BE2C (cell line): ENCODE results near the gene TRAF4.

Source experiments
- DNase-seq: peaks from one replicate; pipeline ENCODE4 v3.0.0-alpha.2; 2020
- H3K27me3 ChIP-seq: fragments of 250-450 bp; sonication (Bioruptor Pico); 2 replicates; pipeline ENCODE4 v1.5.1; 2020; ENCODE audit warnings: mild to moderate bottlenecking
- H3K36me3 ChIP-seq: fragments of 250-450 bp; sonication (Bioruptor Pico); 2 replicates; pipeline ENCODE4 v1.5.1; 2020; ENCODE audit warnings: mild to moderate bottlenecking
- H3K4me1 ChIP-seq: fragments of 250-450 bp; sonication (Bioruptor Pico); 2 replicates; pipeline ENCODE4 v1.5.1; 2020
- H3K4me3 ChIP-seq: 2 replicates; pipeline ENCODE4 v1.5.1; 2011; ENCODE audit warnings: low read depth, low read length
- H3K9me3 ChIP-seq: fragments of 250-450 bp; sonication (Bioruptor Pico); 2 replicates; pipeline ENCODE4 v1.5.1; 2020
- TF ChIP-seq, protein P1 (sequence below): IDR thresholded peaks from 2 replicates; pipeline ENCODE4 v1.5.1; 2012; ENCODE audit warnings: mild to moderate bottlenecking, low read depth, low read length

The TRAF4 gene

DNA sequence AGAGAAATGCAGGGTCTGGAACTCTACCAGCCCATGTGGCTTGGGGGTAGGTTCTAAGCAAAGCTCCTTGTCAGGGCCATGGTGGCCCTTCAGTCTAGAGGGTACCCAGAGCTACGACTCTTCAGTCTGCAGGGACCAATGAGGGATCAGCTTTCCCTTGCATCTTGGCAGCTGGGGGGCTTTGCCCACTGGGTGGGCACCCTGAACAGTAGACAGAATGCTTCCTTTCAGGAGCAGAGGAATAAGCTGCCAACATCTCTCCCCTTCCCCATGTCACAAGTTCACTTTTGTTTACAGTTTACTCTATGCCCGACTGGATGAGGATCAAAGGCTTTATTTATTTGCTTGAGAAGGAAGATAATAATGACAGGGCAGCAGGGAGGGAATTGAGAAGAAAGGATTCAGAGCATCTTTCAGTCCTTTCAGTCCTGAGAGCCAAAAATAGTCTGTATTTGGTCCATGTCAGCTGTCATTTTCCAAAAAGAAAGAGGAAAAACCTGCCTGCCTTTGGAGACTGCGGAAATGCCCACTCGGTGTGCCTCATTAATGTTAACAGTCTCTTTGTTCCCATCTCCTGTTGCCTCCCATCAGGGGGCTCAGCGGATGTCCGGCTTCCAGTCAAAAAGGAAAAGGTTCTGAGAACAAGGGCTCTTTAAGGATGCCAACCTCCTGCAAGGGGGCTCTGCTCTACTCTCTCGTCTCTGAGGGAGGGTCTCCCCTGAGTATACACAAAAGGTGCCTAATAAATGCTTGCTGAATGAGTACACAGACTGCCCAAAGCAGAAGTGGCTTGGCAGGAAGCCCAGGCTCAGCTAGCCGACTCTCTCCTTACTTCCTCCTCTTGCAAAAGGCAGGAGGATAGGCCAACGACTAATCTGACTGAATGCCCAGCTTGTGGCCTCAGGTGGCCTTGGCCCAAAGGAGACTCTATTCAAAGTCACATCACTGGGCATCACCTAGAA is 17.1 kb downstream of the TRAF4 start:
- H3K27me3 ChIP-seq = no peaks in the 10 kb centered on the region
- no peaks in the 10 kb centered on the region for H3K4me1 ChIP-seq
- H3K36me3 ChIP-seq = peaks cover 9% of the 10 kb centered on the region
- no peak for DNase-seq
- TF ChIP-seq, protein P1, sequence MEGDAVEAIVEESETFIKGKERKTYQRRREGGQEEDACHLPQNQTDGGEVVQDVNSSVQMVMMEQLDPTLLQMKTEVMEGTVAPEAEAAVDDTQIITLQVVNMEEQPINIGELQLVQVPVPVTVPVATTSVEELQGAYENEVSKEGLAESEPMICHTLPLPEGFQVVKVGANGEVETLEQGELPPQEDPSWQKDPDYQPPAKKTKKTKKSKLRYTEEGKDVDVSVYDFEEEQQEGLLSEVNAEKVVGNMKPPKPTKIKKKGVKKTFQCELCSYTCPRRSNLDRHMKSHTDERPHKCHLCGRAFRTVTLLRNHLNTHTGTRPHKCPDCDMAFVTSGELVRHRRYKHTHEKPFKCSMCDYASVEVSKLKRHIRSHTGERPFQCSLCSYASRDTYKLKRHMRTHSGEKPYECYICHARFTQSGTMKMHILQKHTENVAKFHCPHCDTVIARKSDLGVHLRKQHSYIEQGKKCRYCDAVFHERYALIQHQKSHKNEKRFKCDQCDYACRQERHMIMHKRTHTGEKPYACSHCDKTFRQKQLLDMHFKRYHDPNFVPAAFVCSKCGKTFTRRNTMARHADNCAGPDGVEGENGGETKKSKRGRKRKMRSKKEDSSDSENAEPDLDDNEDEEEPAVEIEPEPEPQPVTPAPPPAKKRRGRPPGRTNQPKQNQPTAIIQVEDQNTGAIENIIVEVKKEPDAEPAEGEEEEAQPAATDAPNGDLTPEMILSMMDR = no peak
- no peaks in the 10 kb centered on the region for H3K9me3 ChIP-seq
- no peak overlapping the region for H3K4me3 ChIP-seq

DNA sequence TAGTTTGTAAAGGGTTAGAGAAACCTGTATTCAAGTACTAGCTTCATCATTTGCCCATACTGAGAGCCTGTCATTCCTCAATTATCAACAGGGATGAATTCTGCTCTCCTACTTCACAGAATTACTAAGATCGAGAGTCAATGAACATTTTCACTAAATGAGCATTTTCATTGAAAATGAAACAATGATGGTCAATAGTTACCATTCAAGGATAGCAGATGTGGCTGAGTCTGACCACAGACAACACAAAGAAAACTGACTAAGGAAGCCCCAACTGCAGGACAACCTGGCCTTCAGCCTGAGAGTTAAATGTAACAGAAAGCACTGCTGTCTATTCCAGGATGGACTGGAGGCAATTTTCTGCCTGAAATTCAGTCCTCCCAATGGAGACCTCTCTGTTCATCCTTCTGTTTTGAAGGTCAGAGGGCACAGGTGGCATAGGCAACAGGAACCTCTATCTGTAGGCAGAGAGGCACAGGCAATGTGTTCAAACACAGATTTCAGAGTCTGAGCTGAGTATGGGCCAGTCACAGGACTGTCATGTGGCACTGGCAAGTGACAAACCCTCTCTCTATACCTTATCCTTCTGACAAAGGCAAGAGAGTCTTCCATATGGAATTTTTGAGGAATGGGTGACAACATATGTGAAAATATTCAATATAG is 19.5 kb downstream of the TRAF4 start:
- TF ChIP-seq, protein P1 = no peak
- H3K4me1 ChIP-seq = no peaks in the 10 kb centered on the region
- no peaks in the 10 kb centered on the region for H3K9me3 ChIP-seq
- no peak for DNase-seq
- no peaks in the 10 kb centered on the region for H3K27me3 ChIP-seq
- H3K36me3 ChIP-seq = peaks cover 9% of the 10 kb centered on the region
- no peak overlapping the region for H3K4me3 ChIP-seq

DNA sequence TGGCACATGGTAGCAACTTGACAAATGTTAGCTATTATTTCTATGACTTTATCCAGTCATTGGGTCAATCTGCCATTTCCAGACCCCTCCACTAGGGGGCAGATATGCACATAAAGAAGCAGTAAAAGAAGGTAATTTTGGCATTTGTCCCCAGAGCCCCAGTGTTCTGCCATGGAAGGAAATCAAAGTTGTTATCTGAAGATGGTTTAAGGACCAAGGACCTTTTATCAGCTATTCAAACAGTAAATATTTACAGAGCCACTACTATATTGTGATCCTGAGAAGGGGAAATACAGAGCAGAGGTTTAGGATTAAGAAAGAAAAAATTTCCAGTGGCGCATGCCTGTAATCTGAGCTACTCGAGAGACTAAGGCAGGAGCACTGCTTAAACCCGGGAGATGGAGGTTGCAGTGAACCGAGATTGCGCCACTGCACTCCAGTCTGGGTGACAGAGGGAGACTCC is 20.0 kb downstream of the TRAF4 start:
- no peaks in the 10 kb centered on the region for H3K9me3 ChIP-seq
- no peaks in the 10 kb centered on the region for H3K4me1 ChIP-seq
- TF ChIP-seq, protein P1 = peak; percentile 72
- H3K36me3 ChIP-seq = peaks cover 6% of the 10 kb centered on the region
- no peak overlapping the region for H3K4me3 ChIP-seq
- H3K27me3 ChIP-seq = no peaks in the 10 kb centered on the region
- DNase-seq = peak; percentile 62

DNA sequence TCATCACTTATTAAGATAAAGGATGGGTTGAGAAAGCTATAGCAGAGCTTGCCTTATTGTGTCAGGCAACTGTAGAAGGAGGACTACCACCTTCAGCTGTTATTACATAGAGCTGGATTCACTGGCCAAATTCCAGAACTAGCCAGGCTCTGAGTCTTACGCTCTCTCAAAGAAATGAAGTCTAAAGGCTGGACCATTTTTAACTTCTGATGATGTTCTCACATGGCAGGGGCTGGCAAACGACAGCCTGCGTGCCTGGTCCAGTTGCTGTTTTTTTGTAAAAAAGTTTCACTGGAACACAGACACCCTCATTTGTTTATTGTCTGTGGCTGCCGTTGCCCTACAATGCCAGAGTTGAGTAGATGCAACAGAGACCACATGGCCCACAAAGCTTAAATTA is 21.2 kb downstream of the TRAF4 start:
- Histone ChIP-seq H3K4me1 (no peaks in the 10 kb centered on the region), H3K36me3 (peaks cover 3% of the 10 kb centered on the region)
- TF ChIP-seq, protein P1 = no peak

DNA sequence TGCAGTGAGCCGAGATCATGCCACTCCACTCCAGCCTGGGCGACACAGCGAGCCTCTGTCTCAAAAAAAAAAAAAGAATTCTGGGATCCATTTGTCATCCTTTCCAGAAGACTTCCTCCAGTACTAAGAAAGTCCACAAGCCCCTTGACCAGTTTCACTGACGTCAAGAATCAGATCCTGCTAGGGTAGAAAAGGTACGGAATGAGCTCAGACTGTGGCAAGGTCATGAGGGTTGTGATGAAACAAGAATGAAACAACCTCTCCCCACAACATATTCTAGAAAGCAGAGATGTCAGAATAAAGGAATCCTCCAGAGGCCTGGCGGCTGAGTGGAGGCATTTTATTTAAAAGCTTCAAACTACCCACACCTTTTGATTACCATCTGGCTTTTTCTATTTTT is 29.9 kb downstream of the TRAF4 start:
- no peaks in the 10 kb centered on the region for H3K27me3 ChIP-seq
- no peak overlapping the region for H3K4me3 ChIP-seq
- H3K9me3 ChIP-seq = no peaks in the 10 kb centered on the region
- no peak for DNase-seq
- no peaks in the 10 kb centered on the region for H3K4me1 ChIP-seq
- TF ChIP-seq, protein P1 = no peak
- no peaks in the 10 kb centered on the region for H3K36me3 ChIP-seq

More for the DNA sequence above, 21.2 kb downstream of the TRAF4 start:
- H3K9me3 ChIP-seq = no peaks in the 10 kb centered on the region
- no peaks in the 10 kb centered on the region for H3K27me3 ChIP-seq
- H3K4me3 ChIP-seq = no peak overlapping the region
- DNase-seq = no peak
